Measurements from ENCODE around the gene TIMM21. TPM values are rescaled to one million over a fixed set of nuclear protein-coding genes. Genes with fewer than 3 reads are reported as not detected.

The TIMM21 gene
- total RNA-seq, 2 experiments from 2014 or later: 25.2 to 30.8 TPM

DNA sequence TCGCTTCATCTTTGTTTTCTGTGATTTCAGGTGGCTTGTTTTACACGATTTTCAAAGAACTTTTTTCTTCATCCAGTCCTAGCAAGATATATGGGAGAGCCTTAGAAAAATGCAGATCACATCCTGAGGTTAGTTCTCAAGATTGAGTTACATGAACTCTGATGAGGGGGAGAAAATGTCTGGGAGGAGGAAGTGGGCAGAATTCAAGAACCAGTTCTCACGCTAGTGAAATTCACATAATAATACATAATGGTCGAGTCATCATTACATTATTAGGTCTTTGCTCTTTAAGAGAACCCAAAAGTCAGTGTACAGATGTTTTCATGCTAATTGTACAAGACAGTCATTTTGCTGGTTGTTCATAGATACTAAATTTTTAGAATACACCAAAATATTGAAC is 7.0 kb downstream of the TIMM21 start:
- TF ChIP-seq EZH2phosphoT487 (IDR thresholded peaks at IDR 0.05; ENCODE audit: borderline replicate concordance, low read depth, low read length): no peak
- TF ChIP-seq, protein P1, sequence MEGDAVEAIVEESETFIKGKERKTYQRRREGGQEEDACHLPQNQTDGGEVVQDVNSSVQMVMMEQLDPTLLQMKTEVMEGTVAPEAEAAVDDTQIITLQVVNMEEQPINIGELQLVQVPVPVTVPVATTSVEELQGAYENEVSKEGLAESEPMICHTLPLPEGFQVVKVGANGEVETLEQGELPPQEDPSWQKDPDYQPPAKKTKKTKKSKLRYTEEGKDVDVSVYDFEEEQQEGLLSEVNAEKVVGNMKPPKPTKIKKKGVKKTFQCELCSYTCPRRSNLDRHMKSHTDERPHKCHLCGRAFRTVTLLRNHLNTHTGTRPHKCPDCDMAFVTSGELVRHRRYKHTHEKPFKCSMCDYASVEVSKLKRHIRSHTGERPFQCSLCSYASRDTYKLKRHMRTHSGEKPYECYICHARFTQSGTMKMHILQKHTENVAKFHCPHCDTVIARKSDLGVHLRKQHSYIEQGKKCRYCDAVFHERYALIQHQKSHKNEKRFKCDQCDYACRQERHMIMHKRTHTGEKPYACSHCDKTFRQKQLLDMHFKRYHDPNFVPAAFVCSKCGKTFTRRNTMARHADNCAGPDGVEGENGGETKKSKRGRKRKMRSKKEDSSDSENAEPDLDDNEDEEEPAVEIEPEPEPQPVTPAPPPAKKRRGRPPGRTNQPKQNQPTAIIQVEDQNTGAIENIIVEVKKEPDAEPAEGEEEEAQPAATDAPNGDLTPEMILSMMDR (conservative IDR thresholded peaks at IDR 0.05; ENCODE audit: low read length): no peak
- no peak for DNase-seq (ENCODE audit: low spot score)
- ChIA-PET CTCF (ENCODE audit: unreplicated experiment) (no interaction called here), POLR2A (no interaction called here)
- Histone ChIP-seq H3K4me3 (ENCODE audit: low read depth, low read length, poor library complexity, severe bottlenecking) (no peak overlapping the region), H3K36me3 (ENCODE audit: insufficient read depth, low read length) (peaks cover 61% of the 10 kb centered on the region), H3K9me2 (ENCODE audit: insufficient read depth, low read length) (no peaks in the 10 kb centered on the region), H3K79me2 (ENCODE audit: insufficient read depth, low read depth, low read length) (peaks cover 37% of the 10 kb centered on the region), H2AFZ (ENCODE audit: low read length) (no peak overlapping the region), H4K20me1 (ENCODE audit: insufficient read depth, low read length) (peaks cover 5% of the 10 kb centered on the region; the same call in 1 of the 2 replicates), H3K9me3 (ENCODE audit: low read length) (no peaks in the 10 kb centered on the region), H3K4me1 (ENCODE audit: insufficient read depth, low read length, poor library complexity, severe bottlenecking) (peaks cover 11% of the 10 kb centered on the region), H3K4me2 (ENCODE audit: low read length) (no peak overlapping the region), H3K27ac (ENCODE audit: low read depth, low read length, poor library complexity, severe bottlenecking) (no peak overlapping the region)
- intact Hi-C loops (cut with micrococcal nuclease; ENCODE audit: unreplicated experiment): no loop called here
- BruUV-seq (replicated peaks): no TSS peak

- TF ChIP-seq, protein P1 (conservative IDR thresholded peaks at IDR 0.05; ENCODE audit: low read length): no peak
- no peak for TF ChIP-seq EZH2phosphoT487 (IDR thresholded peaks at IDR 0.05; ENCODE audit: borderline replicate concordance, low read depth, low read length)
- Histone ChIP-seq H3K9me2 (ENCODE audit: insufficient read depth, low read length) (no peaks in the 10 kb centered on the region), H3K4me1 (ENCODE audit: insufficient read depth, low read length, poor library complexity, severe bottlenecking) (no peaks in the 10 kb centered on the region), H3K27ac (ENCODE audit: low read depth, low read length, poor library complexity, severe bottlenecking) (no peak overlapping the region), H3K36me3 (ENCODE audit: insufficient read depth, low read length) (peaks cover 18% of the 10 kb centered on the region), H4K20me1 (ENCODE audit: insufficient read depth, low read length) (no peaks in the 10 kb centered on the region), H3K4me2 (ENCODE audit: low read length) (no peak overlapping the region), H2AFZ (ENCODE audit: low read length) (no peak overlapping the region), H3K9me3 (ENCODE audit: low read length) (no peaks in the 10 kb centered on the region), H3K79me2 (ENCODE audit: insufficient read depth, low read depth, low read length) (no peaks in the 10 kb centered on the region), H3K4me3 (ENCODE audit: low read depth, low read length, poor library complexity, severe bottlenecking) (no peak overlapping the region)
- intact Hi-C loops (cut with micrococcal nuclease; ENCODE audit: unreplicated experiment): no loop called here
- DNase-seq (ENCODE audit: low spot score): no peak
- ChIA-PET CTCF (ENCODE audit: unreplicated experiment) (no interaction called here), POLR2A (interaction anchor here (0.7 kb wide), 1 partner anchor 45 kb away, joined by 3 read pairs; no protein-coding TSS in a partner anchor)
- no TSS peak for BruUV-seq (replicated peaks)
These were observed 14.8 kb downstream of the TIMM21 start for GRCh38 chr18:74163019-74163660.

GRCh38 chr18:74166386-74166785 is 18.1 kb downstream of the TIMM21 start:
- H3K79me2 ChIP-seq (ENCODE audit: insufficient read depth, low read depth, low read length): no peaks in the 10 kb centered on the region
- H4K20me1 ChIP-seq (ENCODE audit: insufficient read depth, low read length): no peaks in the 10 kb centered on the region
- no peak overlapping the region for H3K4me3 ChIP-seq (ENCODE audit: low read depth, low read length, poor library complexity, severe bottlenecking)
- no peak for DNase-seq (ENCODE audit: low spot score)
- intact Hi-C loops (cut with micrococcal nuclease; ENCODE audit: unreplicated experiment): no loop called here
- CTCF ChIA-PET (ENCODE audit: unreplicated experiment): no interaction called here
- H3K9me3 ChIP-seq (ENCODE audit: low read length): no peaks in the 10 kb centered on the region
- BruUV-seq (replicated peaks): no TSS peak
- no peaks in the 10 kb centered on the region for H3K4me1 ChIP-seq (ENCODE audit: insufficient read depth, low read length, poor library complexity, severe bottlenecking)
- H3K36me3 ChIP-seq (ENCODE audit: insufficient read depth, low read length): no peaks in the 10 kb centered on the region
- no peak overlapping the region for H2AFZ ChIP-seq (ENCODE audit: low read length)
- no peak overlapping the region for H3K4me2 ChIP-seq (ENCODE audit: low read length)
- no peaks in the 10 kb centered on the region for H3K9me2 ChIP-seq (ENCODE audit: insufficient read depth, low read length)
- no peak overlapping the region for H3K27ac ChIP-seq (ENCODE audit: low read depth, low read length, poor library complexity, severe bottlenecking)
- POLR2A ChIA-PET: interaction anchor here (0.5 kb wide), 1 partner anchor 322 kb away, joined by 4 read pairs; no protein-coding TSS in a partner anchor
- TF ChIP-seq, protein P1 (conservative IDR thresholded peaks at IDR 0.05; ENCODE audit: low read length): no peak
